ENCODE results near the gene USP17L25.
"Not testable (repeated sequence)": the region's sequence is repeated elsewhere in the genome, so short reads cannot be mapped to it uniquely, and the experiment has no call there.

USP17L25 gene, protein sequence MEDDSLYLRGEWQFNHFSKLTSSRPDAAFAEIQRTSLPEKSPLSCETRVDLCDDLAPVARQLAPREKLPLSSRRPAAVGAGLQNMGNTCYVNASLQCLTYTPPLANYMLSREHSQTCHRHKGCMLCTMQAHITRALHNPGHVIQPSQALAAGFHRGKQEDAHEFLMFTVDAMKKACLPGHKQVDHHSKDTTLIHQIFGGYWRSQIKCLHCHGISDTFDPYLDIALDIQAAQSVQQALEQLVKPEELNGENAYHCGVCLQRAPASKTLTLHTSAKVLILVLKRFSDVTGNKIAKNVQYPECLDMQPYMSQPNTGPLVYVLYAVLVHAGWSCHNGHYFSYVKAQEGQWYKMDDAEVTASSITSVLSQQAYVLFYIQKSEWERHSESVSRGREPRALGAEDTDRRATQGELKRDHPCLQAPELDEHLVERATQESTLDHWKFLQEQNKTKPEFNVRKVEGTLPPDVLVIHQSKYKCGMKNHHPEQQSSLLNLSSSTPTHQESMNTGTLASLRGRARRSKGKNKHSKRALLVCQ

DNA sequence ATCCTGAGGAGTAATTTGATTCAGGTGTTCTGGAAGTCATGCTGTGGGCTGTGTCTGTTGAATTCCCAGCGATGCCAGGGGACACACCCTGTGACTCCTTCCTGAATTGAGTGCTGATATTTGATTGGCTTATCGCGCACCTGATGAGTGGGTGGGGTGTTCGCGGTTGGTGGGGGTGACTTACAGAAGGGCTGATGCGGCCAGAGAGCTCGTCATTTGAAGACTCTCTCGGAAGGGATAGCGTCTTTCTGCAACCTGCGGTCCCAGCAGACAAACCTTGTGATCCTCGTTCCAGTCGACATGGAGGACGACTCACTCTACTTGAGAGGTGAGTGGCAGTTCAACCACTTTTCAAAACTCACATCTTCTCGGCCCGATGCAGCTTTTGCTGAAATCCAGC lies at the start of gene USP17L25:
Gene USP17L25 (plus strand): TSS at position 301 of the 400 bp plus-strand sequence. CDS start 0 bp downstream, at position 301.
- DNase-seq, result not testable (repeated sequence)

DNA sequence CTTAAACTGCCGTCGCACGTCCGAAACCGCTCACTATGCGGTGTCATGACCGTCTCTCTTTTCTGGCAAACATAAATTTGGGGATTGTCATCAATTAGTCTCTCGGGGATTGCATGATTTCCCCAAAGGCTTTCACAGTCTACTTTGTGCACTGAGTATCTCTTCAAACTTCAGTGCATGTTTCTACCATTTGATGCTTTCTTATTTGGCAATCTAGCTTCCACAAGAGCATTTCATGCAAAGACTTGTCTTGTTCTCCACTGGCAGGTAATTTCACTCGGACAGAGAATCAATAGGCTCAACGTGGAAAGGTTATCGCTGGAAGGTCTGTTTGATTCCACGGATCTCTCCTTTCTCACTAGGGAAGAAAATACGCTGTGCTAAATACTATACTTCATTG lies 5.5 kb upstream of the USP17L25 start:
- not testable (repeated sequence) for DNase-seq

DNA sequence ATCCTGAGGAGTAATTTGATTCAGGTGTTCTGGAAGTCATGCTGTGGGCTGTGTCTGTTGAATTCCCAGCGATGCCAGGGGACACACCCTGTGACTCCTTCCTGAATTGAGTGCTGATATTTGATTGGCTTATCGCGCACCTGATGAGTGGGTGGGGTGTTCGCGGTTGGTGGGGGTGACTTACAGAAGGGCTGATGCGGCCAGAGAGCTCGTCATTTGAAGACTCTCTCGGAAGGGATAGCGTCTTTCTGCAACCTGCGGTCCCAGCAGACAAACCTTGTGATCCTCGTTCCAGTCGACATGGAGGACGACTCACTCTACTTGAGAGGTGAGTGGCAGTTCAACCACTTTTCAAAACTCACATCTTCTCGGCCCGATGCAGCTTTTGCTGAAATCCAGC lies 4.8 kb upstream of the USP17L25 start, which contains the start of gene USP17L24:
Gene USP17L24 (plus strand): TSS at position 301 of the 400 bp plus-strand sequence. CDS start 0 bp downstream, at position 301.
- DNase-seq, result not testable (repeated sequence)

DNA sequence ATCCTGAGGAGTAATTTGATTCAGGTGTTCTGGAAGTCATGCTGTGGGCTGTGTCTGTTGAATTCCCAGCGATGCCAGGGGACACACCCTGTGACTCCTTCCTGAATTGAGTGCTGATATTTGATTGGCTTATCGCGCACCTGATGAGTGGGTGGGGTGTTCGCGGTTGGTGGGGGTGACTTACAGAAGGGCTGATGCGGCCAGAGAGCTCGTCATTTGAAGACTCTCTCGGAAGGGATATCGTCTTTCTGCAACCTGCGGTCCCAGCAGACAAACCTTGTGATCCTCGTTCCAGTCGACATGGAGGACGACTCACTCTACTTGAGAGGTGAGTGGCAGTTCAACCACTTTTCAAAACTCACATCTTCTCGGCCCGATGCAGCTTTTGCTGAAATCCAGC lies 4.6 kb downstream of the USP17L25 start, which contains the start of gene USP17L26:
Gene USP17L26 (plus strand): TSS at position 301 of the 400 bp plus-strand sequence. CDS start 0 bp downstream, at position 301.
- DNase-seq, result not testable (repeated sequence)

DNA sequence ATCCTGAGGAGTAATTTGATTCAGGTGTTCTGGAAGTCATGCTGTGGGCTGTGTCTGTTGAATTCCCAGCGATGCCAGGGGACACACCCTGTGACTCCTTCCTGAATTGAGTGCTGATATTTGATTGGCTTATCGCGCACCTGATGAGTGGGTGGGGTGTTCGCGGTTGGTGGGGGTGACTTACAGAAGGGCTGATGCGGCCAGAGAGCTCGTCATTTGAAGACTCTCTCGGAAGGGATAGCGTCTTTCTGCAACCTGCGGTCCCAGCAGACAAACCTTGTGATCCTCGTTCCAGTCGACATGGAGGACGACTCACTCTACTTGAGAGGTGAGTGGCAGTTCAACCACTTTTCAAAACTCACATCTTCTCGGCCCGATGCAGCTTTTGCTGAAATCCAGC lies 9.4 kb downstream of the USP17L25 start, which contains the start of gene USP17L5:
Gene USP17L5 (plus strand): TSS at position 301 of the 400 bp plus-strand sequence. CDS start 0 bp downstream, at position 301.
- not testable (repeated sequence) for DNase-seq

DNA sequence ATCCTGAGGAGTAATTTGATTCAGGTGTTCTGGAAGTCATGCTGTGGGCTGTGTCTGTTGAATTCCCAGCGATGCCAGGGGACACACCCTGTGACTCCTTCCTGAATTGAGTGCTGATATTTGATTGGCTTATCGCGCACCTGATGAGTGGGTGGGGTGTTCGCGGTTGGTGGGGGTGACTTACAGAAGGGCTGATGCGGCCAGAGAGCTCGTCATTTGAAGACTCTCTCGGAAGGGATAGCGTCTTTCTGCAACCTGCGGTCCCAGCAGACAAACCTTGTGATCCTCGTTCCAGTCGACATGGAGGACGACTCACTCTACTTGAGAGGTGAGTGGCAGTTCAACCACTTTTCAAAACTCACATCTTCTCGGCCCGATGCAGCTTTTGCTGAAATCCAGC lies 14.1 kb downstream of the USP17L25 start, which contains the start of gene USP17L27:
Gene USP17L27 (plus strand): TSS at position 301 of the 400 bp plus-strand sequence. CDS start 0 bp downstream, at position 301.
- not testable (repeated sequence) for DNase-seq

DNA sequence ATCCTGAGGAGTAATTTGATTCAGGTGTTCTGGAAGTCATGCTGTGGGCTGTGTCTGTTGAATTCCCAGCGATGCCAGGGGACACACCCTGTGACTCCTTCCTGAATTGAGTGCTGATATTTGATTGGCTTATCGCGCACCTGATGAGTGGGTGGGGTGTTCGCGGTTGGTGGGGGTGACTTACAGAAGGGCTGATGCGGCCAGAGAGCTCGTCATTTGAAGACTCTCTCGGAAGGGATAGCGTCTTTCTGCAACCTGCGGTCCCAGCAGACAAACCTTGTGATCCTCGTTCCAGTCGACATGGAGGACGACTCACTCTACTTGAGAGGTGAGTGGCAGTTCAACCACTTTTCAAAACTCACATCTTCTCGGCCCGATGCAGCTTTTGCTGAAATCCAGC lies 18.9 kb downstream of the USP17L25 start, which contains the start of gene USP17L28:
Gene USP17L28 (plus strand): TSS at position 301 of the 400 bp plus-strand sequence. CDS start 0 bp downstream, at position 301.
- DNase-seq, result not testable (repeated sequence)

DNA sequence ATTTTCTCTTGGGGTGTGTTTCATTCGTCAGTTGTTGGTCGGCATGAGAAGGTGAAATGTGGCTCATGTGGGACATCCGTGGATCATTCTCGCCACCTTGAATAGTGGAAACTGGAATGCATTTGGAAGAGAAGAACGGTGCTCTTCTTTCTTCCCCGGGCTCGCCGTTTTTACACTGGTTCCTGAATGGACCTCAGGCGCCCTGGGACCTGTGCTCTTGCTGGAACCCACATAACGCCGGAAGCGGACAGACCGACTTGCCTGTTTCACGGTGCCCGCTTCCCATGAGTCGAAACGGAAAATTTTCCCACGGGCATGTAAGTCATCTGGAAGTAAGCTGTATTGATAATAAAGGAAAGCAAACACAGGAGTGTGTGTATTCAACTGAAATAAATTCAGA lies 21.2 kb downstream of the USP17L25 start:
- not testable (repeated sequence) for DNase-seq

DNA sequence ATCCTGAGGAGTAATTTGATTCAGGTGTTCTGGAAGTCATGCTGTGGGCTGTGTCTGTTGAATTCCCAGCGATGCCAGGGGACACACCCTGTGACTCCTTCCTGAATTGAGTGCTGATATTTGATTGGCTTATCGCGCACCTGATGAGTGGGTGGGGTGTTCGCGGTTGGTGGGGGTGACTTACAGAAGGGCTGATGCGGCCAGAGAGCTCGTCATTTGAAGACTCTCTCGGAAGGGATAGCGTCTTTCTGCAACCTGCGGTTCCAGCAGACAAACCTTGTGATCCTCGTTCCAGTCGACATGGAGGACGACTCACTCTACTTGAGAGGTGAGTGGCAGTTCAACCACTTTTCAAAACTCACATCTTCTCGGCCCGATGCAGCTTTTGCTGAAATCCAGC lies 23.6 kb downstream of the USP17L25 start, which contains the start of gene USP17L29:
Gene USP17L29 (plus strand): TSS at position 301 of the 400 bp plus-strand sequence. CDS start 0 bp downstream, at position 301.
- not testable (repeated sequence) for DNase-seq

DNA sequence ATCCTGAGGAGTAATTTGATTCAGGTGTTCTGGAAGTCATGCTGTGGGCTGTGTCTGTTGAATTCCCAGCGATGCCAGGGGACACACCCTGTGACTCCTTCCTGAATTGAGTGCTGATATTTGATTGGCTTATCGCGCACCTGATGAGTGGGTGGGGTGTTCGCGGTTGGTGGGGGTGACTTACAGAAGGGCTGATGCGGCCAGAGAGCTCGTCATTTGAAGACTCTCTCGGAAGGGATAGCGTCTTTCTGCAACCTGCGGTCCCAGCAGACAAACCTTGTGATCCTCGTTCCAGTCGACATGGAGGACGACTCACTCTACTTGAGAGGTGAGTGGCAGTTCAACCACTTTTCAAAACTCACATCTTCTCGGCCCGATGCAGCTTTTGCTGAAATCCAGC lies 33.1 kb downstream of the USP17L25 start, which contains the start of gene USP17L30:
Gene USP17L30 (plus strand): TSS at position 301 of the 400 bp plus-strand sequence. CDS start 0 bp downstream, at position 301.
- DNase-seq, result not testable (repeated sequence)

DNA sequence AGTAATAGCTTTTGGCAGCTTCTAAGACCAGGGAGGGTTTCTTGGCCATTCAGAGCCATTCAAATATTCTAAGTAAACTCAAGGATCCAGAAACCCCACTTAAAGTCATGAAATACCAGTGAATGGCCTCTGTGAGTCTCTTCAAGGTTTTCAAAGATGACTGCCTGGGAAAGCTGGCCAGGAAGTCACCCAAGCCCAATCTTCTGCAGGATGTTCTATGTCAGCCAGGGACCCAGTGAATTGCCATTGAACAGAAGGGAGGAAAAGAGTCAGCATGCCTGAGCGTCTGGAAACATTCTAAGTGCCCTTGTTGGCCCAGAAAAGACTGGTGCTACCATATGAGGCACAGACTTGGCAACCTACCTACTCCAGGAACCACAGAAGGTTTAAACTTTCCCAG lies 50.2 kb downstream of the USP17L25 start:
- DNase-seq, result not testable (repeated sequence)

Measured in stimulated activated CD4-positive, alpha-beta T cell treated with anti-CD3 and anti-CD28 coated beads, Interleukin-2, amount 100 ng/mL, for 48 hours (primary cell).